A549 (cell line): ENCODE results near the gene SPTLC3. TPM values are rescaled to one million over a fixed set of nuclear protein-coding genes. Genes with fewer than 3 reads are reported as not detected.

ENCODE experiments used
- ATAC-seq, 2 experiments: fragments of 200-7000 bp in 1 of 2; fragments of >200 bp in 1 of 2; cut with Nextera tagmentation in 1 of 2; cut with Tn5 transposase in 1 of 2; 3 replicates each; pipeline versions ENCODE4 v1.8.0 to v1.9.1; 2018 to 2020; ENCODE audit warnings: mild to moderate bottlenecking in 1 of 2, moderate library complexity in 1 of 2
- CTCF ChIA-PET: fragments of 300-600 bp; sonication (Branson Sonifier 250); formaldehyde crosslinking; extraction: SDS; loops from one replicate; lab custom pipeline; 2021; ENCODE audit warnings: antibody characterized with exemption, inconsistent platforms; lab: Yijun Ruan, JAX
- POLR2A ChIA-PET: fragments of 350-600 bp; formaldehyde crosslinking; extraction: SDS; loops from one replicate; lab custom pipeline; 2021; ENCODE audit warnings: antibody characterized with exemption, inconsistent platforms; lab: Yijun Ruan, JAX
- DNase-seq, 2 experiments: peaks; one replicate each; pipeline versions ENCODE4 v3.0.0 to v3.0.0-alpha.2; 2011 to 2016; ENCODE audit warnings: low read depth in 1 of 2, low spot score in 1 of 2
- FAIRE-seq: peaks from 2 replicates; lab custom pipeline; 2011; peaks lifted over from hg19 to GRCh38; lab: Jason Lieb, UNC
- H3K27ac ChIP-seq, 2 experiments: fragments of >200 bp; sonication (Bioruptor Twin); formaldehyde crosslinking; 3 replicates each; pipeline ENCODE4 v1.5.1; 2016 to 2017
- H3K4me1 ChIP-seq: fragments of >200 bp; sonication (Bioruptor Twin); formaldehyde crosslinking; 3 replicates; pipeline ENCODE4 v1.6.1; 2016
- H3K4me2 ChIP-seq: fragments of >200 bp; sonication (Bioruptor Twin); formaldehyde crosslinking; 3 replicates; pipeline ENCODE4 v1.6.1; 2016
- H3K4me3 ChIP-seq: fragments of >200 bp; sonication (Bioruptor Twin); formaldehyde crosslinking; 3 replicates; pipeline ENCODE4 v1.5.1; 2016
- H3K9me3 ChIP-seq: fragments of >200 bp; sonication (Bioruptor Twin); formaldehyde crosslinking; 3 replicates; pipeline ENCODE4 v1.6.1; 2016
- CBX2 ChIP-seq: fragments of 200-600 bp; sonication (generic); IDR thresholded peaks from 2 replicates; pipeline ENCODE4 v1.6.1; 2016; ENCODE audit warnings: low read depth, mild to moderate bottlenecking, borderline replicate concordance
- CBX8 ChIP-seq: fragments of 200-600 bp; sonication (generic); IDR thresholded peaks from 2 replicates; pipeline ENCODE4 v1.6.1; 2016
- CEBPB ChIP-seq, 2 experiments: fragments of >200 bp in 1 of 2; sonication (Bioruptor Twin) in 1 of 2; formaldehyde crosslinking in 1 of 2; IDR thresholded peaks; 2 replicates each; pipeline ENCODE4 v1.6.1; 2012 to 2016
- CHD4 ChIP-seq: fragments of 200-600 bp; sonication (generic); IDR thresholded peaks from 2 replicates; pipeline ENCODE4 v1.6.1; 2016; ENCODE audit warnings: antibody characterized with exemption, mild to moderate bottlenecking, borderline replicate concordance
- EP300 ChIP-seq, 2 experiments: fragments of >200 bp; sonication (Bioruptor Twin); formaldehyde crosslinking; IDR thresholded peaks; 2 replicates in 1 of 2; 3 replicates in 1 of 2; pipeline ENCODE4 v1.6.1; 2016 to 2017
- HDAC2 ChIP-seq: fragments of 200-600 bp; sonication (generic); IDR thresholded peaks from 2 replicates; pipeline ENCODE4 v1.6.1; 2016
- HOXB13 ChIP-seq: fragments of 250-450 bp; sonication (Bioruptor Pico); IDR thresholded peaks from 2 replicates; pipeline ENCODE4 v1.5.0; 2020; ENCODE audit warnings: low read depth, mild to moderate bottlenecking, moderate library complexity
- MAFK ChIP-seq: fragments of 450-650 bp; IDR thresholded peaks from 2 replicates; pipeline ENCODE4 v1.6.1; 2014; ENCODE audit not compliant: partially characterized antibody
- MYC ChIP-seq: IDR thresholded peaks from 2 replicates; pipeline ENCODE4 v1.6.1; 2012; ENCODE audit warnings: mild to moderate bottlenecking, inconsistent platforms, low read length, improper control_type of control experiment, borderline replicate concordance
- NFE2L2 ChIP-seq: fragments of 150-350 bp; conservative IDR thresholded peaks from 2 replicates; pipeline ENCODE4 v1.6.1; 2014; ENCODE audit warnings: low read length
- PHF8 ChIP-seq: fragments of 200-600 bp; sonication (generic); IDR thresholded peaks from 2 replicates; pipeline ENCODE4 v1.6.1; 2016; ENCODE audit warnings: low read depth, mild to moderate bottlenecking, antibody characterized with exemption, moderate library complexity, borderline replicate concordance
- RAD21 ChIP-seq, 2 experiments: fragments of >200 bp in 1 of 2; sonication (Bioruptor Twin) in 1 of 2; formaldehyde crosslinking in 1 of 2; IDR thresholded peaks in 1 of 2; conservative IDR thresholded peaks in 1 of 2; 2 replicates in 1 of 2; 3 replicates in 1 of 2; pipeline ENCODE4 v1.6.1; 2012 to 2018; ENCODE audit warnings: inconsistent platforms in 1 of 2
- RARB ChIP-seq: fragments of 250-450 bp; sonication (Bioruptor Pico); IDR thresholded peaks from 2 replicates; pipeline ENCODE4 v1.8.0; 2021; ENCODE audit warnings: mild to moderate bottlenecking, moderate library complexity
- SREBF2 ChIP-seq: fragments of 450-650 bp; IDR thresholded peaks from 2 replicates; pipeline ENCODE4 v1.6.1; 2014; ENCODE audit warnings: mild to moderate bottlenecking, moderate library complexity
- TFCP2L1 ChIP-seq: fragments of 250-450 bp; sonication (Bioruptor Pico); IDR thresholded peaks from 2 replicates; pipeline ENCODE4 v1.5.0; 2021; ENCODE audit warnings: mild to moderate bottlenecking
- TP53 ChIP-seq: fragments of 250-450 bp; sonication (Bioruptor Pico); IDR thresholded peaks from 2 replicates; pipeline ENCODE4 v1.5.0; 2021; ENCODE audit warnings: mild to moderate bottlenecking, moderate library complexity
- ZC3H11A ChIP-seq: fragments of 450-650 bp; IDR thresholded peaks from 2 replicates; pipeline ENCODE4 v1.6.1; 2014; ENCODE audit warnings: antibody characterized with exemption, mild to moderate bottlenecking
- ZNF302 ChIP-seq: fragments of 250-450 bp; sonication (Bioruptor Pico); IDR thresholded peaks from 2 replicates; pipeline ENCODE4 v1.9.0; 2021; ENCODE audit warnings: inconsistent platforms, mild to moderate bottlenecking, moderate library complexity
- WGBS: methylation state at CpG from one replicate; pipeline ENCODE4 v1.1.6; 2017; ENCODE audit errors: missing lambda C conversion rate; 5-methylcytosine and 5-hydroxymethylcytosine counted together
- polyA plus RNA-seq, 4 experiments: library from polyadenylated mRNA; depleted of rRNA in 3 of 4; stranded (reverse); fragments of >200 nt; fragmentation: RNase III in 1 of 4; extraction: RNeasy Plus Mini Kit Qiagen cat#74134 plus additional on column Dnase treatment in 1 of 4; gene quantifications; 2 replicates in 3 of 4; 3 replicates in 1 of 4; pipeline ENCODE4 v1.2.3, GENCODE V29; 2011 to 2017
- TF ChIP-seq, protein P1 (sequence below): fragments of 200-600 bp; sonication (generic); IDR thresholded peaks from 2 replicates; pipeline ENCODE4 v1.6.1; 2016; ENCODE audit warnings: antibody characterized with exemption, mild to moderate bottlenecking, moderate library complexity
- TF ChIP-seq, protein P2 (sequence below): IDR thresholded peaks from 2 replicates; pipeline ENCODE4 v1.6.1; 2012
- TF ChIP-seq, protein P3 (sequence below): fragments of 250-450 bp; sonication (Bioruptor Pico); IDR thresholded peaks from 2 replicates; pipeline ENCODE4 v1.5.0; 2021; ENCODE audit warnings: mild to moderate bottlenecking, moderate library complexity, borderline replicate concordance
- TF ChIP-seq, protein P4 (sequence below): fragments of >200 bp; sonication (Bioruptor Twin); formaldehyde crosslinking; IDR thresholded peaks from 3 replicates; pipeline ENCODE4 v1.6.1; 2016

SPTLC3 gene
- polyA plus RNA-seq, 2 of the 4 experiments (the other 2 are of a cell fraction), result 0.10 to 0.57 TPM

DNA sequence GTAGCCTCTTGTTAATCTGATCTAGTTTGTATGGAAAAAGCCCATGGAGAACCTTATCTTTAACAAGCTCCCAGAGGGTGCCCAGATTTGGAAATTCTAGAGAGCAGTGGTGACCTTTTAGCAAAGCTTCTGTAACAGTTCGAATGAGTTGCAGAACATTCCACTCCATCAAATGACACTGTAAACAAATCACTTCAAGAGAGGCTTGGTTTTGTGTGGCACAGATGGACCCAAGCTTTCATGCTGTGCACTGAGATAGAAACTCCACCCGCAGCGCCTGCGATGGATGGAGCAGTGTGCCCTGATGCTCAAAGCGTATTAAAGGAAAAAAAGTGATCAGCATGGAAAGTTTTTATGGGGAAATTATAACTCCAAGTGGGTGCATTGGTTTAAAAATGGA lies 157.2 kb downstream of the SPTLC3 start:
- ATAC-seq (no peak), FAIRE-seq (no peak), DNase-seq (no peak)
- ChIA-PET POLR2A (no interaction called here), CTCF (interaction anchor here (0.6 kb wide), 1 partner anchor 423 kb away, joined by 3 read pairs; no protein-coding TSS in a partner anchor)
- H3K9me3 ChIP-seq, result peaks cover 4% of the 10 kb centered on the region; the same call in 1 of the 3 replicates
- no peak overlapping the region for H3K27ac ChIP-seq
- no peak overlapping the region for H3K4me2 ChIP-seq
- TF ChIP-seq MAFK, result no peak
- TF ChIP-seq ZNF302 (CRISPR knock-in tag), result no peak
- TF ChIP-seq, protein P1, sequence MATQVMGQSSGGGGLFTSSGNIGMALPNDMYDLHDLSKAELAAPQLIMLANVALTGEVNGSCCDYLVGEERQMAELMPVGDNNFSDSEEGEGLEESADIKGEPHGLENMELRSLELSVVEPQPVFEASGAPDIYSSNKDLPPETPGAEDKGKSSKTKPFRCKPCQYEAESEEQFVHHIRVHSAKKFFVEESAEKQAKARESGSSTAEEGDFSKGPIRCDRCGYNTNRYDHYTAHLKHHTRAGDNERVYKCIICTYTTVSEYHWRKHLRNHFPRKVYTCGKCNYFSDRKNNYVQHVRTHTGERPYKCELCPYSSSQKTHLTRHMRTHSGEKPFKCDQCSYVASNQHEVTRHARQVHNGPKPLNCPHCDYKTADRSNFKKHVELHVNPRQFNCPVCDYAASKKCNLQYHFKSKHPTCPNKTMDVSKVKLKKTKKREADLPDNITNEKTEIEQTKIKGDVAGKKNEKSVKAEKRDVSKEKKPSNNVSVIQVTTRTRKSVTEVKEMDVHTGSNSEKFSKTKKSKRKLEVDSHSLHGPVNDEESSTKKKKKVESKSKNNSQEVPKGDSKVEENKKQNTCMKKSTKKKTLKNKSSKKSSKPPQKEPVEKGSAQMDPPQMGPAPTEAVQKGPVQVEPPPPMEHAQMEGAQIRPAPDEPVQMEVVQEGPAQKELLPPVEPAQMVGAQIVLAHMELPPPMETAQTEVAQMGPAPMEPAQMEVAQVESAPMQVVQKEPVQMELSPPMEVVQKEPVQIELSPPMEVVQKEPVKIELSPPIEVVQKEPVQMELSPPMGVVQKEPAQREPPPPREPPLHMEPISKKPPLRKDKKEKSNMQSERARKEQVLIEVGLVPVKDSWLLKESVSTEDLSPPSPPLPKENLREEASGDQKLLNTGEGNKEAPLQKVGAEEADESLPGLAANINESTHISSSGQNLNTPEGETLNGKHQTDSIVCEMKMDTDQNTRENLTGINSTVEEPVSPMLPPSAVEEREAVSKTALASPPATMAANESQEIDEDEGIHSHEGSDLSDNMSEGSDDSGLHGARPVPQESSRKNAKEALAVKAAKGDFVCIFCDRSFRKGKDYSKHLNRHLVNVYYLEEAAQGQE, result no peak
- H3K4me3 ChIP-seq, result no peak overlapping the region
- no peaks in the 10 kb centered on the region for H3K4me1 ChIP-seq
- 60% methylated on average over 5 of the region's 5 CpGs for WGBS

DNA sequence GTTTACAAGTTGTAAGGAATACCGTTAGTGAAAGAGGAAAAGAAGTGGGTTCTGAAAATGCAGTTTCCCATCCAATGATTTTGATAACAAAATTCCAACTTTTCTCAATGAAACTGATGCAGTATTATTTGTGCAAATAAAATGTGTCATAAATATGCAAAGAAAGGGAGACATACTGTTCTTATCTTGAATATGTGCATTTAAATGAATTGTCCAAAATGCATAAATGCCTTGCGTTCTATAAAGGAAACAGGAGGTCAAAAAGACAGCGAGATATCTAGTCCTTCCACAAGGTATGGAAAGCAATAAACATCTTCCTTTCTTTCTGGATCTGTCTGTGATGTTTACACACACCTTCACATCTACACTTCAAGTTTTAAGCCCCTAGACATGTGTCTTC lies 157.7 kb downstream of the SPTLC3 start:
- peak; percentile 28 for FAIRE-seq
- POLR2A ChIA-PET, result no interaction called here
- WGBS, result 29% methylated on average over 3 of the region's 3 CpGs

DNA sequence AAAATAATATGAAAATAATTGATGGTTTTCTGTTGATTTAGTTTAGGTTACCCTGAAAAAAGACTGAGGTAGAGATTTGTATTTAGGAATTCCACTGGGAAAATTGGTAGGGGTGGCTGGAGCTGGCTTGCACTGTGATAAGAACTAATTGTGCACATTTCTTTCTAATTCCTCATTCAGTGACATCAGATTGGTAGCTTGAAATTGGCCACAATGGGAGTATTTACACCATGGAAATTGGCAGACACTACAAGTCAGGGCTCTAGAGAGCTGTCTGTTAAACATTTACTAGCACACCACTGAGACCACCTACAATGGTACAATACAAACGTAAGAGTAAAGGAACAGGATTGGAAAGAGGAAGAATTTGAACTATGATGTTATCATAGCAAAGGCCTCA lies 160.3 kb downstream of the SPTLC3 start:
- ChIA-PET CTCF (interaction anchor here (0.5 to 1.1 kb wide), 2 partner anchors 12 to 92 kb away, joined by 3 to 4 read pairs; no protein-coding TSS in a partner anchor), POLR2A (no interaction called here)
- peak; percentile 32 for FAIRE-seq
- WGBS, result 4% methylated on average over 1 of the region's 1 CpG
- no peak for TF ChIP-seq HDAC2
- TF ChIP-seq SREBF2, result no peak
- TF ChIP-seq, protein P1, result no peak
- TF ChIP-seq ZNF302 (CRISPR knock-in tag), result no peak
- TF ChIP-seq HOXB13 (CRISPR knock-in tag), result no peak
- no peak for TF ChIP-seq CBX2
- no peak for TF ChIP-seq TP53 (CRISPR knock-in tag)
- TF ChIP-seq NFE2L2, result no peak
- TF ChIP-seq RARB (CRISPR knock-in tag), result no peak
- no peak for TF ChIP-seq CEBPB (IDR thresholded peaks at IDR 0.05)
- TF ChIP-seq, protein P2, sequence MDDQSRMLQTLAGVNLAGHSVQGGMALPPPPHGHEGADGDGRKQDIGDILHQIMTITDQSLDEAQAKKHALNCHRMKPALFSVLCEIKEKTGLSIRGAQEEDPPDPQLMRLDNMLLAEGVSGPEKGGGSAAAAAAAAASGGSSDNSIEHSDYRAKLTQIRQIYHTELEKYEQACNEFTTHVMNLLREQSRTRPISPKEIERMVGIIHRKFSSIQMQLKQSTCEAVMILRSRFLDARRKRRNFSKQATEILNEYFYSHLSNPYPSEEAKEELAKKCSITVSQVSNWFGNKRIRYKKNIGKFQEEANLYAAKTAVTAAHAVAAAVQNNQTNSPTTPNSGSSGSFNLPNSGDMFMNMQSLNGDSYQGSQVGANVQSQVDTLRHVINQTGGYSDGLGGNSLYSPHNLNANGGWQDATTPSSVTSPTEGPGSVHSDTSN, result no peak
- no peak for TF ChIP-seq EP300 (IDR thresholded peaks at IDR 0.05)
- TF ChIP-seq ZC3H11A, result no peak
- TF ChIP-seq TFCP2L1 (CRISPR knock-in tag), result no peak
- no peak for TF ChIP-seq CBX8
- TF ChIP-seq CHD4, result no peak
- TF ChIP-seq PHF8, result no peak
- TF ChIP-seq, protein P3, sequence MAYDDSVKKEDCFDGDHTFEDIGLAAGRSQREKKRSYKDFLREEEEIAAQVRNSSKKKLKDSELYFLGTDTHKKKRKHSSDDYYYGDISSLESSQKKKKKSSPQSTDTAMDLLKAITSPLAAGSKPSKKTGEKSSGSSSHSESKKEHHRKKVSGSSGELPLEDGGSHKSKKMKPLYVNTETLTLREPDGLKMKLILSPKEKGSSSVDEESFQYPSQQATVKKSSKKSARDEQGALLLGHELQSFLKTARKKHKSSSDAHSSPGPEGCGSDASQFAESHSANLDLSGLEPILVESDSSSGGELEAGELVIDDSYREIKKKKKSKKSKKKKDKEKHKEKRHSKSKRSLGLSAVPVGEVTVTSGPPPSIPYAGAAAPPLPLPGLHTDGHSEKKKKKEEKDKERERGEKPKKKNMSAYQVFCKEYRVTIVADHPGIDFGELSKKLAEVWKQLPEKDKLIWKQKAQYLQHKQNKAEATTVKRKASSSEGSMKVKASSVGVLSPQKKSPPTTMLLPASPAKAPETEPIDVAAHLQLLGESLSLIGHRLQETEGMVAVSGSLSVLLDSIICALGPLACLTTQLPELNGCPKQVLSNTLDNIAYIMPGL, result no peak
- TF ChIP-seq RAD21 (conservative IDR thresholded peaks at IDR 0.05 in 1 of 2, IDR thresholded peaks at IDR 0.05 in 1 of 2), result no peak
- TF ChIP-seq, protein P4, sequence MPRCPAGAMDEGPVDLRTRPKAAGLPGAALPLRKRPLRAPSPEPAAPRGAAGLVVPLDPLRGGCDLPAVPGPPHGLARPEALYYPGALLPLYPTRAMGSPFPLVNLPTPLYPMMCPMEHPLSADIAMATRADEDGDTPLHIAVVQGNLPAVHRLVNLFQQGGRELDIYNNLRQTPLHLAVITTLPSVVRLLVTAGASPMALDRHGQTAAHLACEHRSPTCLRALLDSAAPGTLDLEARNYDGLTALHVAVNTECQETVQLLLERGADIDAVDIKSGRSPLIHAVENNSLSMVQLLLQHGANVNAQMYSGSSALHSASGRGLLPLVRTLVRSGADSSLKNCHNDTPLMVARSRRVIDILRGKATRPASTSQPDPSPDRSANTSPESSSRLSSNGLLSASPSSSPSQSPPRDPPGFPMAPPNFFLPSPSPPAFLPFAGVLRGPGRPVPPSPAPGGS, result no peak
- H3K27ac ChIP-seq, result no peak overlapping the region
- no peak overlapping the region for H3K4me3 ChIP-seq
- no peaks in the 10 kb centered on the region for H3K4me1 ChIP-seq
- no peak for ATAC-seq
- peaks cover 4% of the 10 kb centered on the region; the same call in 1 of the 3 replicates for H3K9me3 ChIP-seq
- H3K4me2 ChIP-seq, result no peak overlapping the region
- no peak for DNase-seq

More for the DNA sequence above, 157.7 kb downstream of the SPTLC3 start:
- ATAC-seq, result no peak
- CTCF ChIA-PET, result no interaction called here
- Histone ChIP-seq H3K27ac (no peak overlapping the region), H3K4me1 (no peaks in the 10 kb centered on the region), H3K9me3 (peaks cover 4% of the 10 kb centered on the region; the same call in 1 of the 3 replicates), H3K4me3 (no peak overlapping the region), H3K4me2 (no peak overlapping the region)
- DNase-seq, result no peak
- TF ChIP-seq MYC, result no peak
